GM19397 (cell line): ENCODE results near the gene SMPD4.
A peak's percentile ranks its signal among the peaks of the same experiment; 100 is the strongest.
"Not testable (repeated sequence)": the region's sequence is repeated elsewhere in the genome, so short reads cannot be mapped to it uniquely, and the experiment has no call there.

ENCODE experiments used
- ATAC-seq: cut with Tn5 transposase; IDR thresholded peaks from one replicate; pipeline ENCODE4 v1.9.1; 2021; ENCODE audit warnings: mild to moderate bottlenecking, moderate library complexity; ENCODE audit not compliant: unreplicated experiment

Gene SMPD4

GRCh38 chr2:130187268-130187667 lies 5.9 kb upstream of the SMPD4 start:
- ATAC-seq: no peak

- ATAC-seq: no peak
Measured at GRCh38 chr2:130186391-130186790, 5.0 kb upstream of the SMPD4 start.

- ATAC-seq: no peak
Measured at GRCh38 chr2:130185896-130186295, 4.5 kb upstream of the SMPD4 start.

- ATAC-seq: no peak
Measured at GRCh38 chr2:130185436-130185835, 4.0 kb upstream of the SMPD4 start.

- no peak for ATAC-seq
Measured at GRCh38 chr2:130183512-130184373, 2.3 kb upstream of the SMPD4 start.

GRCh38 chr2:130182826-130183511 lies 1.6 kb upstream of the SMPD4 start:
- peak; percentile 10 for ATAC-seq

GRCh38 chr2:130181880-130182682 lies 679 bp upstream of the SMPD4 start, which contains the start of gene MZT2B:
Gene MZT2B, plus strand, starts transcription at chr2:130182262. Its CDS starts 21 bp downstream, at chr2:130182283.
- peak; percentile 82 for ATAC-seq

GRCh38 chr2:130180404-130181324 lies 738 bp downstream of the SMPD4 start:
- not testable (repeated sequence) for ATAC-seq

GRCh38 chr2:130174866-130175265 lies 6.5 kb downstream of the SMPD4 start:
- ATAC-seq: not testable (repeated sequence)

GRCh38 chr2:130169896-130170295 lies 11.5 kb downstream of the SMPD4 start:
- no peak for ATAC-seq

- ATAC-seq: not testable (repeated sequence)
Measured at GRCh38 chr2:130169163-130169562, 12.2 kb downstream of the SMPD4 start.

- ATAC-seq: not testable (repeated sequence)
Measured at GRCh38 chr2:130166611-130167010, 14.8 kb downstream of the SMPD4 start.

- ATAC-seq: no peak
Measured at GRCh38 chr2:130165293-130166016, 15.9 kb downstream of the SMPD4 start.

GRCh38 chr2:130162968-130163367 lies 18.4 kb downstream of the SMPD4 start:
- no peak for ATAC-seq

- not testable (repeated sequence) for ATAC-seq
Measured at GRCh38 chr2:130162486-130162885, 18.9 kb downstream of the SMPD4 start.

GRCh38 chr2:130160838-130161705 lies 20.3 kb downstream of the SMPD4 start:
- ATAC-seq: not testable (repeated sequence)

GRCh38 chr2:130160131-130160530 lies 21.3 kb downstream of the SMPD4 start:
- no peak for ATAC-seq

- not testable (repeated sequence) for ATAC-seq
Measured at GRCh38 chr2:130159376-130159775, 22.0 kb downstream of the SMPD4 start.
